ENCODE measurements around the gene CYP26A1.
A peak's percentile ranks its signal among the peaks of the same experiment; 100 is the strongest.

The CYP26A1 gene

DNA sequence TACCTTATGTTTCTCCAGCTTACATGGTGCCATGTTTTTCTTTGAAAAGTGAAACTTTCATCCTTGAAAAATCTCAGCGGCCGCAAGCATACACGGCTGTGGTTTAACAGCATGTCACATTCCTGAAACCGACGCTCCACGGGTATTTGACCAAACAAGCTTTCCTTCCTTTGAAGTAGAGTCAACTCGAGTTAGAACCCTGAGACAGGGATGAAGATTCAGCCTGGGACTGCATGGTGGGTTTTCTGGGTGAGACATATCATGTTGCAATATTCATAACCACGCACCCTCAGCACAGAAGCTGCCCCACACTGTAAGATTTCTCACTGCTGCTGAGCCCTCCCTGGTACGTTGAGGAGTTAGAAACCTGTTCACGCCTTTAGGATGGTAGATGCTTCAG is 8.1 kb downstream of the CYP26A1 start:
- Histone ChIP-seq H2AFZ (ENCODE audit: low read length) (no peak overlapping the region), H3K4me3 (ENCODE audit: low read length) (no peak overlapping the region), H4K20me1 (ENCODE audit: insufficient read depth, low read length) (no peaks in the 10 kb centered on the region), H3K9me2 (replicated peaks; ENCODE audit: insufficient read depth, low read length) (no peaks in the 10 kb centered on the region), H3K9me3 (replicated peaks; ENCODE audit: insufficient read depth, low read length) (no peaks in the 10 kb centered on the region), H3K4me1 (ENCODE audit: low read length) (peaks cover 27% of the 10 kb centered on the region), H3K27me3 (replicated peaks; ENCODE audit: insufficient read depth, low read length) (peaks cover 26% of the 10 kb centered on the region; the same call in 1 of the 2 replicates), H3K4me2 (ENCODE audit: low read depth, low read length) (no peak overlapping the region), H3K9ac (ENCODE audit: low read length) (no peak overlapping the region), H3K36me3 (replicated peaks; ENCODE audit: insufficient read depth, low read length) (no peaks in the 10 kb centered on the region), H3K27ac (ENCODE audit: low read length) (no peak overlapping the region), H3K79me2 (ENCODE audit: low read length) (peaks cover 2% of the 10 kb centered on the region; the same call in 1 of the 2 replicates), H3F3A (ENCODE audit: insufficient read depth, low read length) (peaks cover 16% of the 10 kb centered on the region; the same call in 1 of the 2 replicates)
- DNase-seq: no peak
- no peak for TF ChIP-seq EZH2 (optimal IDR thresholded peaks at IDR 0.05; ENCODE audit: low read depth, low read length)
- no peak for TF ChIP-seq CTCF (IDR thresholded peaks at IDR 0.05; ENCODE audit: low read length)

- H3K27ac ChIP-seq (ENCODE audit: low read length): no peak overlapping the region
- H2AFZ ChIP-seq (ENCODE audit: low read length): no peak overlapping the region
- H3K9ac ChIP-seq (ENCODE audit: low read length): no peak overlapping the region
- peaks cover 11% of the 10 kb centered on the region for H3K4me1 ChIP-seq (ENCODE audit: low read length)
- no peaks in the 10 kb centered on the region for H3K36me3 ChIP-seq (replicated peaks; ENCODE audit: insufficient read depth, low read length)
- H4K20me1 ChIP-seq (ENCODE audit: insufficient read depth, low read length): no peaks in the 10 kb centered on the region
- no peaks in the 10 kb centered on the region for H3F3A ChIP-seq (ENCODE audit: insufficient read depth, low read length)
- DNase-seq: no peak
- TF ChIP-seq CTCF (IDR thresholded peaks at IDR 0.05; ENCODE audit: low read length): no peak
- TF ChIP-seq EZH2phosphoT487 (IDR thresholded peaks at IDR 0.05; ENCODE audit: low read length): no peak
- no peak for TF ChIP-seq EZH2 (optimal IDR thresholded peaks at IDR 0.05; ENCODE audit: low read depth, low read length)
- H3K4me2 ChIP-seq (ENCODE audit: low read depth, low read length): no peak overlapping the region
- H3K9me2 ChIP-seq (replicated peaks; ENCODE audit: insufficient read depth, low read length): no peaks in the 10 kb centered on the region
- no peak overlapping the region for H3K4me3 ChIP-seq (ENCODE audit: low read length)
- H3K27me3 ChIP-seq (replicated peaks; ENCODE audit: insufficient read depth, low read length): peaks cover 42% of the 10 kb centered on the region; the same call in 1 of the 2 replicates
- H3K9me3 ChIP-seq (replicated peaks; ENCODE audit: insufficient read depth, low read length): no peaks in the 10 kb centered on the region
- H3K79me2 ChIP-seq (ENCODE audit: low read length): no peaks in the 10 kb centered on the region
Measured at GRCh38 chr10:93083743-93084539, 10.2 kb downstream of the CYP26A1 start.

DNA sequence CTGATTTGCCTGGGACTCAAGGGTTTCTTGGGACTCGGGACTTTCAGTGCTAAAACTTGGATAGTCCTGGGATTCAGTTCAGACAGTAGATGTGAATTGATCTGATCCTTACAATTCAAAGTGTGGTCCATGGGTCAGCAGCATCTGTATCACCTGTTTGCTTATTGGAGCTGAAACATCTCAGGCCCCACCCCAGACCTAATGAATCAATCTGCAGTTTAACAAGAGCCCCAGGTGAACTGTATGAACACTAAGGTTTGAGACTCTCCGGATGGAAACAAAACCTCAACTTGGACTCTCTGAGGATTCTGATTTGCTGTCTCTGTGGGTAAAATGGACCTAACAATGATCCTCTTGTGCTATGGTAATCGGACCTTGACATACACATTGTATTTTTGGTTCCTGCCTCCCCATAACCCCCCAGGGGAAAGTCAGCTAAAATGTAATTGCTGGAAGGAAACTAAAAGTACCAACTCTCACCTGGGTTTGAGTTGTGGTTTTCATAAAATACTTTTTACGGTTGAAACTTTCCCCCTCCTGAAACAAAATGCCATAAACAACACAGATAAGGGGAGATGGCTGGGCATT is 11.7 kb downstream of the CYP26A1 start:
- no peaks in the 10 kb centered on the region for H3K9me3 ChIP-seq (replicated peaks; ENCODE audit: insufficient read depth, low read length)
- no peaks in the 10 kb centered on the region for H3F3A ChIP-seq (ENCODE audit: insufficient read depth, low read length)
- no peak overlapping the region for H3K9ac ChIP-seq (ENCODE audit: low read length)

More for the DNA sequence above, 11.7 kb downstream of the CYP26A1 start:
- Histone ChIP-seq H3K4me1 (ENCODE audit: low read length) (peaks cover 5% of the 10 kb centered on the region), H3K9me2 (replicated peaks; ENCODE audit: insufficient read depth, low read length) (no peaks in the 10 kb centered on the region), H3K4me2 (ENCODE audit: low read depth, low read length) (no peak overlapping the region), H3K27me3 (replicated peaks; ENCODE audit: insufficient read depth, low read length) (peaks cover 42% of the 10 kb centered on the region; the same call in 1 of the 2 replicates), H3K4me3 (ENCODE audit: low read length) (no peak overlapping the region), H2AFZ (ENCODE audit: low read length) (no peak overlapping the region), H3K79me2 (ENCODE audit: low read length) (no peaks in the 10 kb centered on the region), H4K20me1 (ENCODE audit: insufficient read depth, low read length) (no peaks in the 10 kb centered on the region), H3K27ac (ENCODE audit: low read length) (no peak overlapping the region), H3K36me3 (replicated peaks; ENCODE audit: insufficient read depth, low read length) (no peaks in the 10 kb centered on the region)
- DNase-seq: peak; percentile 10
- TF ChIP-seq EZH2 (optimal IDR thresholded peaks at IDR 0.05; ENCODE audit: low read depth, low read length): no peak
- TF ChIP-seq EZH2phosphoT487 (IDR thresholded peaks at IDR 0.05; ENCODE audit: low read length): no peak
- no peak for TF ChIP-seq CTCF (IDR thresholded peaks at IDR 0.05; ENCODE audit: low read length)
